CD4-positive, CD25-positive, alpha-beta regulatory T cell (primary cell): ENCODE results near the gene MTHFD2L. TPM values are rescaled to one million over a fixed set of nuclear protein-coding genes. Genes with fewer than 3 reads are reported as not detected.

Experiments used
- ATAC-seq, 2 donors: fragments of 150-1000 bp; cut with Tn5 transposase; one replicate each; pipeline ENCODE4 v1.10.0; 2021; ENCODE audit warnings: low read depth in 2 of 2, moderate number of reproducible peaks in 2 of 2, moderate library complexity in 1 of 2
- DNase-seq, 3 donors: peaks; one replicate each; pipeline versions ENCODE4 v3.0.0 to v3.0.0-alpha.2; 2012 to 2022; ENCODE audit warnings: mixed read lengths in 1 of 3
- H3K27ac ChIP-seq: one replicate; pipeline ENCODE4 v1.7.0; 2013; ENCODE audit warnings: mild to moderate bottlenecking, low read length; ENCODE audit not compliant: insufficient read depth, poor library complexity, severe bottlenecking
- H3K27me3 ChIP-seq: one replicate; pipeline ENCODE4 v1.7.0; 2013; ENCODE audit warnings: low read length; ENCODE audit not compliant: control insufficient read depth, insufficient read depth
- H3K36me3 ChIP-seq: one replicate; pipeline ENCODE4 v1.7.0; 2013; ENCODE audit warnings: mild to moderate bottlenecking, low read length, moderate library complexity; ENCODE audit not compliant: control insufficient read depth, insufficient read depth
- H3K4me1 ChIP-seq: 2 replicates; pipeline ENCODE4 v1.7.0; 2013; ENCODE audit warnings: mild to moderate bottlenecking, low read length; ENCODE audit not compliant: insufficient read depth, control insufficient read depth, poor library complexity, severe bottlenecking
- H3K4me3 ChIP-seq: one replicate; pipeline ENCODE4 v1.7.0; 2013; ENCODE audit warnings: low read depth, mild to moderate bottlenecking, low read length, moderate library complexity
- H3K9me3 ChIP-seq, 2 experiments: 1 replicate in 1 of 2; 2 replicates in 1 of 2; pipeline ENCODE4 v1.7.0; 2013; ENCODE audit warnings: low read length in 2 of 2, mild to moderate bottlenecking in 1 of 2, moderate library complexity in 1 of 2; ENCODE audit not compliant: control insufficient read depth in 2 of 2
- H3K27ac Mint-ChIP-seq, 3 donors: one replicate each; pipeline ENCODE4 v1.8.0; 2020 to 2022; ENCODE audit warnings: mild to moderate bottlenecking in 3 of 3, mixed read lengths in 3 of 3, moderate library complexity in 2 of 3
- H3K27me3 Mint-ChIP-seq: one replicate; pipeline ENCODE4 v1.8.0; 2022; ENCODE audit warnings: mild to moderate bottlenecking, mixed read lengths
- H3K36me3 Mint-ChIP-seq: one replicate; pipeline ENCODE4 v1.8.0; 2020; ENCODE audit warnings: mixed read lengths
- H3K4me1 Mint-ChIP-seq, 4 donors: one replicate each; pipeline ENCODE4 v1.8.0; 2020 to 2022; ENCODE audit warnings: mixed read lengths in 4 of 4, mild to moderate bottlenecking in 1 of 4
- H3K4me3 Mint-ChIP-seq, 4 donors: one replicate each; pipeline ENCODE4 v1.8.0; 2020 to 2022; ENCODE audit warnings: mild to moderate bottlenecking in 4 of 4, mixed read lengths in 4 of 4, moderate library complexity in 3 of 4
- H3K9me3 Mint-ChIP-seq, 7 donors: one replicate each; pipeline ENCODE4 v1.8.0; 2020 to 2022; ENCODE audit warnings: mixed read lengths in 7 of 7, mild to moderate bottlenecking in 3 of 7, moderate library complexity in 2 of 7
- polyA plus RNA-seq, 4 donors: library from polyadenylated mRNA; unstranded; fragments of 300-500 nt; fragmentation: Illumina TruSeq; gene quantifications; one replicate each; pipeline ENCODE4 v1.2.3, GENCODE V29; 2021
- total RNA-seq: library from RNA; stranded (reverse); gene quantifications from one replicate; pipeline ENCODE4 v1.2.3, GENCODE V29; 2022

Gene MTHFD2L
- total and polyA plus RNA-seq, 5 donors from 2014 or later = 2.3 to 6.9 (median 3.9) TPM

DNA sequence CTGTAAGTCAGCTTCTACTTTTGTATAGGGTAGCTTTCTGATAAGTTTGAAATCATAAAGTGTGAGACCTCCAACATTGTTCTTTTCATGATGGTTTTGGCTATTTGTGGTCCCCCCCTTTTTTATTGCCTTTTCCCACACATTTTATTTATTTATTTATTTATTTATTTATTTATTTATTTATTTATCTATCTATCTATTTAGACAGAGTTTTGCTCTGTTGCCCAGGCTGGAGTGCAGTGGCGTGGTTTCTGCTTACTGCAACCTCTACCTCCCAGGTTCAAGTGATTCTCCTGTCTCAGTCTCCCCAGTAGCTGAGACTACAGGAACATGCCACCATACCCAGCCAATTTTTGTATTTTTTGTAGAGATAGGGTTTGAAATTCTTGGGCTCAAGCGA lies 9.7 kb upstream of the MTHFD2L start:
- H3K36me3 Mint-ChIP-seq = no peaks in the 10 kb centered on the region
- ATAC-seq (no peak), DNase-seq (no peak)
- Histone ChIP-seq H3K27me3 (peaks cover 11% of the 10 kb centered on the region), H3K4me3 (no peak overlapping the region), H3K4me1 (no peaks in the 10 kb centered on the region), H3K27ac (no peak overlapping the region), H3K9me3 (no peaks in the 10 kb centered on the region), H3K36me3 (no peaks in the 10 kb centered on the region)
- H3K4me1 Mint-ChIP-seq = no peaks in the 10 kb centered on the region
- no peak overlapping the region for H3K27ac Mint-ChIP-seq
- H3K27me3 Mint-ChIP-seq = peaks cover 12% of the 10 kb centered on the region
- no peak overlapping the region for H3K4me3 Mint-ChIP-seq
- H3K9me3 Mint-ChIP-seq = peaks cover 0 to 14% (median 6%) of the 10 kb centered on the region in 7 donors

DNA sequence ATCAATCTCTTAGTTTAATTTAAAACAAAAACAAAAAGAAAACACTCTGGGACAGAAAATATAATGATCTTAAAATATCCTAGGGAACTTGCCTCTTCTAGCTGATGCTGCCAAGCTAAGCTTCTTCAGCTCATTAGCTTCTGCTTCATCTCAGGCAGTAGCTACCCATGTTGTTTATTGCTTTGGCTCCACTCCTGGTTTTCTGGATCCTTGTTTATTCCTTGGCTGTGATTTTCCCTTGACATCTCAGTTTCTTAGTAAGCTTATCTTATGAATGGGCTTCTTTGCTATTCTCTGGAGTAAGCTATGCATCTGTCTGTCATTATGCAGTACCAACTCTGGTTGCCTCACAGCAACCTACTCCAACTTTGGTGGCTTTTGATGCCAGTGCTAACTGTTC lies 5.1 kb upstream of the MTHFD2L start:
- no peak for ATAC-seq
- Mint-ChIP-seq H3K27ac (no peak overlapping the region), H3K4me1 (peaks cover 0 to 14% (median 4%) of the 10 kb centered on the region in 4 donors), H3K36me3 (no peaks in the 10 kb centered on the region), H3K27me3 (peaks cover 9% of the 10 kb centered on the region), H3K9me3 (peaks cover 0 to 2% (median 0%) of the 10 kb centered on the region in 7 donors), H3K4me3 (no peak overlapping the region)
- no peak for DNase-seq
- peaks cover 10% of the 10 kb centered on the region for H3K27me3 ChIP-seq
- H3K27ac ChIP-seq = no peak overlapping the region
- H3K4me3 ChIP-seq = no peak overlapping the region
- H3K36me3 ChIP-seq = no peaks in the 10 kb centered on the region
- no peaks in the 10 kb centered on the region for H3K9me3 ChIP-seq
- H3K4me1 ChIP-seq = peaks cover 4% of the 10 kb centered on the region

DNA sequence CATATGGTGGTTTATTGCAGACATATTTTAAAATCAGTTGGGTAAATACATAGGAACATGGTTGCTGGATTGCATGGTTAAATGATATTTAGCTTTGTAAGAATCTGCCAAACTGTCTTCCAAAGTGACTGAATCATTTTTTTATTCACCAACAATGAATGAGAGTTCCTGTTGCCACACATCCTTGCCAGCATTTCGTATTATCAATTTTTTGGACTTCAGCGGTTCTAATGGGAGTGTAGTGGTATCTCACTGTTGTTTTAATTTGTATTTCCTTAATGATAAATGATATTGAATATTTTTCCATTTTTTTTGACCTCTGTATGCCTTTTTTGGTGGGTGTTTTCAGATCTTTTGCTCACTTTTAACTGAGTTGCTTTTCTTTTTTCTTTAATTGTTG lies 1.4 kb upstream of the MTHFD2L start:
- H3K4me1 ChIP-seq = peaks cover 17% of the 10 kb centered on the region
- Mint-ChIP-seq H3K4me1 (peaks cover 9 to 35% (median 23%) of the 10 kb centered on the region in 4 donors), H3K27me3 (peaks cover 9% of the 10 kb centered on the region), H3K4me3 (peak overlapping the region; percentile 82 to 93 (median 90)), H3K9me3 (no peaks in the 10 kb centered on the region), H3K36me3 (peaks cover 10% of the 10 kb centered on the region), H3K27ac (peak overlapping the region in 1 of 3 donors; percentile 32)
- DNase-seq = no peak
- no peak overlapping the region for H3K4me3 ChIP-seq
- peaks cover 2% of the 10 kb centered on the region for H3K36me3 ChIP-seq
- H3K27me3 ChIP-seq = peaks cover 4% of the 10 kb centered on the region
- no peak overlapping the region for H3K27ac ChIP-seq
- ATAC-seq = no peak
- no peaks in the 10 kb centered on the region for H3K9me3 ChIP-seq

DNA sequence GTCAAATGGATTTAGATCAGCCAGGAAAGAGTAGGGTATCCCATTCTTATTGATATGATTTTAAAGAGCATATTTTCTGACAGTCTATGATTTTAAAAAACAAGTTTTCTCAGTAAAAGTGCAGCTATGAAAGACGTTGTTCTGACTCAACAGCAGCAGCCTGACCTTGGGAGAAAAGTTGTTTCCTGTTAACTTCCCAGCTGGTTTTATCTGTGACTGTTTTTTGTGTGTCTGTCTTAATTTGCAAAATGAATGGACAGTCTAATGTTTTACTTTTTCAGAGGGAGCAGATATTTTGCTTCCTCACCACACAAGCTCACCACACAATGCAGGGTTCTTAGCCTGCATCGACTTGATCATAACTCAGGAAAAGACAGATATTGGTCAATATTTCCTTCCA lies 764 bp upstream of the MTHFD2L start:
- Histone ChIP-seq H3K4me3 (peak overlapping the region; percentile 56), H3K4me1 (peaks cover 17% of the 10 kb centered on the region), H3K9me3 (no peaks in the 10 kb centered on the region), H3K36me3 (peaks cover 7% of the 10 kb centered on the region), H3K27me3 (peaks cover 4% of the 10 kb centered on the region), H3K27ac (no peak overlapping the region)
- Mint-ChIP-seq H3K4me3 (peak overlapping the region; percentile 82 to 93 (median 90)), H3K27ac (peak overlapping the region in 1 of 3 donors; percentile 32), H3K36me3 (peaks cover 15% of the 10 kb centered on the region), H3K9me3 (no peaks in the 10 kb centered on the region), H3K27me3 (peaks cover 9% of the 10 kb centered on the region), H3K4me1 (peaks cover 9 to 35% (median 24%) of the 10 kb centered on the region in 4 donors)
- DNase-seq (no peak), ATAC-seq (no peak)

DNA sequence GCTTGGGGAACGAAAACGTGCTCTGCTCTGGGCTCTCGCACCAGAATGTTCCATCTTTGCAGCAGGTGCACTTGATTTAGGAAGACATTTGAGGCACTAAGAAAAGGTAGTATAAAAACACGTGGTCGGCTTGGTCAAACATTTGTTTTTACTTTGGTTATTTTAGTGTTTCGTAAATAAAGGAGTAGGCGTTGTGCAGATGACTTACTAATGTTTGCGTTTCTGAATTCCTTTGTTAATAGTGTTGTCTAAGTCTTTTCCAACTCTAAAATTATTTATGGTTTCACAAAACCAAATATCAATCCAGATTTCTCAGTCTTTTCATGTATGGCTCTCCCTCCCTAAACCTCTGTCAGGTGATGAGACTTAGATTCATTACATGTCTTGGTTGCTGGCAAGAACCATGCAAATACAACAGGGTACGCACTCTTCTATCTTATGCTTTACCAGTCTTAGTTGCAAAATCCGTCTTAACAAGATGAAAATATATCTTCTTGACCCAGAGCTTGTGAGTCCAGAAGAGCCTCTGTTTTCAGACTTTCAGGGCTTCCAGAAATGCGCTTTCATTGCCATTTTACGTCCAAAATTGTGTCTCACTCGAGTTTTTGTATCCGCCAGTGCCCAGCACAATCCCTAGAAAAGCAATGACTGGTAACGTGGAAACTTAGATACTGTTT lies 686 bp downstream of the MTHFD2L start:
- Histone ChIP-seq H3K9me3 (no peaks in the 10 kb centered on the region), H3K27me3 (peaks cover 4% of the 10 kb centered on the region), H3K27ac (peak overlapping the region; percentile 38), H3K4me1 (peaks cover 17% of the 10 kb centered on the region), H3K36me3 (peaks cover 7% of the 10 kb centered on the region), H3K4me3 (peak overlapping the region; percentile 95)
- H3K27ac Mint-ChIP-seq = peak overlapping the region; percentile 66 to 93 (median 88)
- ATAC-seq = no peak
- no peaks in the 10 kb centered on the region for H3K9me3 Mint-ChIP-seq
- peak overlapping the region; percentile 89 to 94 (median 91) for H3K4me3 Mint-ChIP-seq
- DNase-seq = no peak
- H3K27me3 Mint-ChIP-seq = peaks cover 9% of the 10 kb centered on the region
- peaks cover 9 to 35% (median 24%) of the 10 kb centered on the region in 4 donors for H3K4me1 Mint-ChIP-seq
- H3K36me3 Mint-ChIP-seq = peaks cover 16% of the 10 kb centered on the region

DNA sequence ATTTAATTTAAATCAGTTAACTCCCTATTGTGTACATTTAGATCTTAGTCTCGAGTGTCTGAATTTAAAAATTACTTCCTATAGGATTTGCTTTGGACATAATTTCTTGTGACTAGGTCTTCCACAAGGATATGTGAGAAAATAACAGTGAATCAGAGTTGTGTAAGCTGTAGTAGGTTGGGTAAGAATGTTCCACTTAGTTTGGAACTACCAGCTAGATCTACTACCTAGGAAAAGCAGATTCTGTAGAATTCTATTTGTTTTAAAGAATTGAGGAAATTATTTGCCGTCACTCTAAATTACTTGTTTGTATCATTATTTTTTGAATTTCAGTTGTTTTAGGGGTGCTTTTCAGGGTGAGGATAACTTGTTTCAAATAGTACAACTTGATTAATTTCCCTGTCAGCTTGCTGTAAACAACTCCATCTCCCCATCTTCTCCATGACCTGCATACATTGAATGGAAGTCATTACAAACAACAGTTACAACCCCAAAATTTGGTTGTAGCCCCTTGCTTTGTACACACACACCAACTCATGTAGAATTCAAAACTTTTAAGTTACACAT lies 1.3 kb downstream of the MTHFD2L start:
- H3K4me1 Mint-ChIP-seq = peaks cover 9 to 35% (median 25%) of the 10 kb centered on the region in 4 donors
- no peaks in the 10 kb centered on the region for H3K9me3 ChIP-seq
- H3K27ac Mint-ChIP-seq = peak overlapping the region in 2 of 3 donors; percentile 88 to 93
- peaks cover 20% of the 10 kb centered on the region for H3K36me3 Mint-ChIP-seq
- H3K4me3 ChIP-seq = peak overlapping the region; percentile 95
- no peaks in the 10 kb centered on the region for H3K9me3 Mint-ChIP-seq
- H3K27me3 ChIP-seq = no peaks in the 10 kb centered on the region
- peaks cover 7% of the 10 kb centered on the region for H3K36me3 ChIP-seq
- H3K27ac ChIP-seq = no peak overlapping the region
- H3K4me1 ChIP-seq = peaks cover 17% of the 10 kb centered on the region
- H3K27me3 Mint-ChIP-seq = peaks cover 4% of the 10 kb centered on the region
- DNase-seq = no peak
- no peak for ATAC-seq
- peak overlapping the region; percentile 89 to 94 (median 91) for H3K4me3 Mint-ChIP-seq

DNA sequence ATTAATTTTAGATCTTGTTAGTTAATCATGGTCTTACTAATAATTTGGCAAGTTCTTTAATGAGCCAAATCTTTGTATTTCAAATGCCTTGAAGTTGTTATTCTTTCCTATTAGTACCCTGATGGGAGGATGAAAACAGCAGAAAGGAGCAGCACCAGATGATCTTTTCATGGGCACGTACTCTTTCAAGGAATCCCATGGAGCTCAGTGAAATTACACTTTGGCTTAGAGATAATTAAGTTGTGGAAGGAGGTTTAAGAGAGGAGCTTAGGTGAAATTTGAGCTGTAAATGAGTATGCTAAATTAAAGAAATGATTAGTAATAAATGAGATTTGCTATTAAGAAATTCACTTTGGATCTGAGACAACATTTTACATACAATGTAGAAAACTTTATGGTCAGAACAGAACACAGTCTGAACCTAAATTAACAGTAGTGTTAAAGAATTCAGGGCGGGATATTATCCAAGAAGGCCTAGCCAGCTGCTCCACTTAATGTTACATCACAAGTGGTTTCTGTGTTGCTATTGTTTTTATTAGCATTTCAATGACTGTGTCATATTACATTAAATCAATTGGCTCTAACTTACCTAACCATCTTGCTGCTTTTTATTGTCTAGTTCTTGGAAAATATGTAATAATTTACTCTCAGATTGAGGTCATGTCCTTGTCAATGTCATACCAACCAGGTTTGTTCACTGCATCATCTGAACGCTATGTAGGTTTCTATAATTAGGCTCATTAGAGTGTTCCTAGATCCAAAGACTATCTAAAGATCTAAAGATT lies 3.9 kb downstream of the MTHFD2L start:
- H3K9me3 Mint-ChIP-seq = no peaks in the 10 kb centered on the region
- no peak overlapping the region for H3K27ac Mint-ChIP-seq
- no peaks in the 10 kb centered on the region for H3K27me3 ChIP-seq
- no peak for DNase-seq
- H3K9me3 ChIP-seq = no peaks in the 10 kb centered on the region
- H3K27ac ChIP-seq = no peak overlapping the region
- peaks cover 17% of the 10 kb centered on the region for H3K4me1 ChIP-seq
- H3K4me3 ChIP-seq = no peak overlapping the region
- ATAC-seq = no peak
- H3K4me3 Mint-ChIP-seq = peak overlapping the region in 1 of 4 donors; percentile 2
- peaks cover 25% of the 10 kb centered on the region for H3K36me3 Mint-ChIP-seq
- H3K27me3 Mint-ChIP-seq = no peaks in the 10 kb centered on the region
- peaks cover 9 to 30% (median 27%) of the 10 kb centered on the region in 4 donors for H3K4me1 Mint-ChIP-seq
- H3K36me3 ChIP-seq = peaks cover 7% of the 10 kb centered on the region
